UCSD-AML1 (cell line): ENCODE results near the gene PKLR.
"Not testable (repeated sequence)": the region's sequence is repeated elsewhere in the genome, so short reads cannot be mapped to it uniquely, and the experiment has no call there.

Experiments
- DNase-seq: peaks from one replicate; lab custom pipeline; 2025; ENCODE audit not compliant: unreplicated experiment; lab: John Stamatoyannopoulos, UW

The PKLR gene

DNA sequence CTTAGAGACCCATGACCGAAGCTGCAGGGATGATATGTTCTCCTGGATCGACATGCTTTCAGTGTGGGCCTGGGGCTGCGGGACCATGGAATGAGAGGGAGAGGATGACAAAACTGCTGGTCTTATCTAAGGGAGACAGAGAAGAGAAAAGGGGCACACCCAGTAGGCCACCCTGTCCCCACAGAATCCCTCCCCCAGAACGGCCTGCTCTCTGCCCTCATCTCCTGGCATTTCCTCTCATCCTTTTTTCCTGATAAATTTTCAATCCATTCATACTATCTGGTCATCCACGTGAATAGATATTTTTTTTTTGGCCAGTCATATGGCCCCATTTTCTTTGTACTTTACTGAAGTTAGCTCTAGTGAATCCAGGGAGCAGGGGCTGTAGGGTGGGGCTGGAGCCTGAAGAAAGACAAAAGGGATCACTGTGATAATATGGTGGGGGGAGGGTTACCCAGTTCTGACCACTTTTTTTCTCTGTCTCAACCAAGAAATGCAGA, at the start of gene PKLR:
TSS of gene PKLR (minus strand) at position 97 of the 500 bp plus-strand sequence. CDS start at position 54, 43 bp downstream.
- no peak for DNase-seq

GRCh38 chr1:155342842-155343241, 41.6 kb upstream of the PKLR start:
- DNase-seq, result no peak

- no peak for DNase-seq
Observed at GRCh38 chr1:155339515-155340097, 38.4 kb upstream of the PKLR start.

- DNase-seq, result no peak
Observed at GRCh38 chr1:155334962-155335361, 33.7 kb upstream of the PKLR start.

DNA sequence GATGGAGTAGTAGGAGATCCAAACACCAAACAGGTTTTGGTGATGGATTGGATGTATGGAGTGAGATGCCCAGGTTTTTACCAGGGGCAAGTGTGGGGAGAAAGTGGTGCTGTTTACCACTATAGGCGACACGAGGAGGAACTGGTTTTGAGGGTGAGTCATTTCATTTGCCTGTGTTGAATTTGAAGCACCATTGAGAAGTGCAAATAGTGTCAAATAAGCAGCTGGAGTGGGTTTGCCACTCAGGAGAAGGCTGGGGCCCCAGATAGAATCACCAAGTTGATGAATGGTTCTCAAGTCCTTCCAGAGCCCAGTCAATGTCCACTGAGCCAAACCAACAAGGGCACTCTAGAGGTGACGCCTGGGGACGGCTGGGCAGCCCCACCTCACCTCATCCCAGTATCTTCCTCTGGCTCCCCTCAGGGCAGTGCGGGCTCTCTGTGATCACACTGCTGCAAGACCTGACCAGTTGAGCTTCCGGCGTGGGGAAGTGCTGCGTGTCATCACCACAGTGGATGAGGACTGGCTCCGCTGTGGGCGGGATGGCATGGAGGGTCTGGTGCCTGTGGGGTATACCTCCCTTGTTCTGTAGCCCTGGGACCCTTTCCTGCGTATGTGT, 28.9 kb upstream of the PKLR start:
- DNase-seq, result no peak

GRCh38 chr1:155328856-155329255, 27.6 kb upstream of the PKLR start:
- not testable (repeated sequence) for DNase-seq

DNA sequence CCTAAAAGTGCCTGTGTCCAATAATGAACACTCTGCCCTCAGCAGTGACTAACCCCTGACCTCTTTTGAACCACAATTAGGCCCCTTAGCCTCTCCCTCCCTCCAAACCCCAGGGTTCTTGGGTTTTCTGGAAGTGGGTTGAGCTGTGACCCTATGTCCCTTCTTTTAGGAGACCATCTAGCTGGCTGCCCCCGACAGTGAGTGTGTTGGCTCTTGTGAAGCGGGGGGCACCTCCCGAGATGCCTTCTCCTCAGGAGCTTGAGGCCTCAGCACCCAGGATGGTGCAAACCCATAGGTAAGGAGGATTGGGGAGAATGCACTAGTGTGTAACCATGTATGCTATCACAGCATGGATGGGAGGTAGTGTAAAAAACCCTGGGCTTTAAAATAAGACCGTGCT, 26.7 kb upstream of the PKLR start:
- no peak for DNase-seq

GRCh38 chr1:155326631-155327037, 25.4 kb upstream of the PKLR start:
- DNase-seq, result no peak

GRCh38 chr1:155326020-155326526, 24.8 kb upstream of the PKLR start:
- DNase-seq, result no peak

DNA sequence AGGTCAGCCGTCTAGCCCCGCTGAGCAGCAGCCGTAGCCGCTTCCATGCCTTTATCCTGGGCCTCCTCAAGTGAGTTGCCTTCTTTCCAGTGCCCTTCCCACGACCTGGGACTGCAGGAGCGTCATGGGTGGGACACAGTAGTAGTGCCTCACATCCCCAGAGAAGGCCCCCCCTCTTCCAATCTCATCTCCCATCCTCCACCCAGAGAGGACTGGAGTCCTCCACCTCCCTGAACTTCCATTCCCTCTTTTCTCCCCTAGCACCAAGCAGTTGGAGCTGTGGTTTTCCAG, 24.3 kb upstream of the PKLR start:
- DNase-seq, result no peak

- DNase-seq, result peak; percentile 58
Observed at GRCh38 chr1:155324717-155325602, 23.7 kb upstream of the PKLR start.

DNA sequence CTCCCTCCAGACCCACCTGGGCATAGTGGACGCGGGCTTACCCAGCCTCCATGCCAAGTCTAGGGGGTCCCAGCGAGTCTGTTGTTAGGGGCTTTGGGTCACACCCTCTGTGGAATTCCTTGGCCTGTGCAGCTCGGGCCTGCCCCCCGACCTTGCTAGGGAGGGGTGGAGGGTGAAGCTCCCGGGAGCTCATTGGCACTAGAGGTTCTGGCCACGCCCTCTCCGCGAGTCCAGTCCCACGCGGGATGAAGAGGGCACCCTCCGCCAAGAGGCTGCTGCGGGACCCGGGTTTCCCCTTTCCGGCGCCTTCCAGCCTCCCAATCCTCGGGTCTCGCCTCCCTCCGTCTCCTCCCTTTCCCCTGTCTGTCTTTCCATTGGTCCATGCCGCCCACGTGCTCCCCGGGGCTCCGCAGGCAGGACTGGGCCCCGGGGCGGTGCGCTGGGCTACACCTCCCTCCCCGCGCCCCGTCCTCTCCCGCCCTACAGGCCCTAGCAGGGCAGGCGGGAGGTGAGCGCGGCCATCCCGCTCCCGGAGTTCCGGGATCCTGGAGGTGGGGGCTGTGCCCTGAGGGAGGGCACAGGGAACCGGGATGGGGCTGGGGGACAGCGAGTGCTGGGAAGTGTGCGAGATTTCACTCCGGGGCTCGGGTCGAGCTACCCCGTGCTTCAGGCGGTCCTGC, 22.9 kb upstream of the PKLR start:
- peak; percentile 95 for DNase-seq

DNA sequence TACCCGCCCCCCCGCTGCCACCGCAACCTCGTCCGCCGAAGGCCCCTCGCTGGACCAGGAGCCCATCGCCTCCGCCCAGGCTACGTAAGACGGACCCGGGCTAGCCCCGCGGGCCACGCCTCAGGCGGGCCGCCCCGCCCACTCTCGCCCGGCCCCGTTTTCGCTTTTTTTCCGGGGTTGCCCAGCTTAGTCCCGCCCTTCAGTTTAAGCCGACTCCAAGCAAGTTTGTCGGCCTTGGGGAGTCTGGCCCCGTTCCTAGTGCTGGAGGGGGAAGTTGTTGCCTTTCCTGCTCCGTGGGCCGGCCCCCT, 22.4 kb upstream of the PKLR start:
- DNase-seq, result peak; percentile 88

GRCh38 chr1:155322953-155323728, 21.9 kb upstream of the PKLR start:
- peak; percentile 92 for DNase-seq

DNA sequence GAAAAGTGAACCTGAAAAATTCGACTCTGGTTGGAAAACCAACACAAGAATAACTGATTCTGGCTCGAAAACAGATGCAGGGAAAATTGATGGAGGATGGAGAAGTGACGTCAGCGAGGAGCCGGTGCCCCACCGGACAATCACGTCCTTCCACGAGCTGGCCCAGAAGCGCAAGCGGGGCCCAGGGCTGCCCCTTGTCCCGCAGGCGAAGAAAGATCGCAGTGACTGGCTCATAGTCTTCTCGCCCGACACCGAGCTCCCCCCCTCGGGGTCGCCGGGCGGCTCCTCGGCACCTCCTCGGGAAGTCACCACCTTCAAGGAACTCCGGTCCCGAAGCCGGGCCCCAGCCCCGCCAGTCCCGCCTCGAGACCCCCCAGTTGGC, 21.3 kb upstream of the PKLR start:
- DNase-seq, result no peak

GRCh38 chr1:155321639-155322503, 20.6 kb upstream of the PKLR start:
- no peak for DNase-seq

- DNase-seq, result no peak
Observed at GRCh38 chr1:155320661-155321617, 19.7 kb upstream of the PKLR start, which contains the start of gene RUSC1. Gene RUSC1 (plus strand): TSS chr1:155320894. CDS start chr1:155321774, 880 bp downstream.

GRCh38 chr1:155320252-155320651, 19.0 kb upstream of the PKLR start:
- DNase-seq, result no peak

DNA sequence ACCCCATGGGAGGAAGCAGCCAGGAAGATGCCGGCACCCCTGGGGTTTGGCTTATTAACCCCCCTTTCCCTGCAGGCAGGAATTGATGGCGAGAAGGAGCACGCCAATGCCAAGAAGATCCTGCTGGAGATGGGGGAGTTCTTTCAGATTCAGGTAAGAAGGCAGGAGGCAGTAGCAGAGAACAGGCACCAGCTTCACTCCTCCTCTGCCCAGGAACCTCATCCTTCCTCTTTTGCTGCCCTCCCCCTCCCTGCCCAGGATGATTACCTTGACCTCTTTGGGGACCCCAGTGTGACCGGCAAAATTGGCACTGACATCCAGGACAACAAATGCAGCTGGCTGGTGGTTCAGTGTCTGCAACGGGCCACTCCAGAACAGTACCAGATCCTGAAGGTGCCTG, 18.3 kb upstream of the PKLR start:
- DNase-seq, result no peak
